ENCODE data around the gene GPX3. TPM values are rescaled to one million over a fixed set of nuclear protein-coding genes. Genes with fewer than 3 reads are reported as not detected.
A peak's percentile ranks its signal among the peaks of the same experiment; 100 is the strongest.

Gene GPX3
- total RNA-seq, 1 donor from 2014 or later, result 855 TPM

DNA sequence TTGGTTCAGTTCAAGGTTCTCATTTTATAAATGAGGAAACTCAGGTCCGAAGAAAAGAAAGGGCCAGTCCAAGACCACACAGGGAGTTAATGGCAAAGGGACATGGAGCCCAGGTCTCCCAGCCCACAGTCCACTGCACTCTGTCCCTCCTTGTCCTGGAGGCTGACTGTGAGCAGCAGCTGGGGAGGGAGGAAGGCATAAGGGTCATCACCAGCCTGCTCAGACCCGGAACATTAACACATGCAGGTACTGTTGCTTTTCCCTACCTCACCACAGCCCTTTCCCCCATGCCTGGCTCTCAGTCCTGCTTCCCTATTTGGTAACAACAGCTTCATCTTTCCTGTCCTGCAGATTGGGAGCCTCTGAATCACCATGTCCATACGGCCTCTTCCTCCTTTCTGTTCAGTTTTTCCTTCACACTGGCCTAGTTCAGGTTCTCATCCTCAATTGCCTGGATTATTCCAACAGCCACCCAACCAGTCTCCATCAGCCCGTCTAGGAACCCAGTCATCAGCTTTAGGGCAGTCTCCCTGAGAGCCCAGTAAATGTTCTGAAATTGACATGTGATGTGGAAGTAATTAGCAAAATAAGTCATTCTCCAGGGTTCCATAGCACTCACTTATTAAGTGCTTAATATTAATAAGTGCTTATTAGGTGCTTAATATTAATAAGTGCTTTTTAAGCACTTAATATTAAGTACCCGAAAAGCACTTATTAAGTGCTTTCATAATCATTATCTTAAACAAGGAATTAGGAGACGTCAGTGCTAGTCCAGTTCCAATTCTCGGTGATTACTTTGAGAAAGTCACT is 4.3 kb downstream of the GPX3 start:
- DNase-seq (no peak), ATAC-seq (no peak)
- H3K4me1 ChIP-seq, result peaks cover 79% of the 10 kb centered on the region
- H3K36me3 ChIP-seq, result peaks cover 71% of the 10 kb centered on the region
- H3K9me3 ChIP-seq, result no peaks in the 10 kb centered on the region
- intact Hi-C loops (cut with DNase I), result no loop called here
- no peaks in the 10 kb centered on the region for H3K27me3 ChIP-seq (ENCODE audit: low read depth)
- H3K4me3 ChIP-seq, result peak overlapping the region; percentile 89
- TF ChIP-seq, protein P1, sequence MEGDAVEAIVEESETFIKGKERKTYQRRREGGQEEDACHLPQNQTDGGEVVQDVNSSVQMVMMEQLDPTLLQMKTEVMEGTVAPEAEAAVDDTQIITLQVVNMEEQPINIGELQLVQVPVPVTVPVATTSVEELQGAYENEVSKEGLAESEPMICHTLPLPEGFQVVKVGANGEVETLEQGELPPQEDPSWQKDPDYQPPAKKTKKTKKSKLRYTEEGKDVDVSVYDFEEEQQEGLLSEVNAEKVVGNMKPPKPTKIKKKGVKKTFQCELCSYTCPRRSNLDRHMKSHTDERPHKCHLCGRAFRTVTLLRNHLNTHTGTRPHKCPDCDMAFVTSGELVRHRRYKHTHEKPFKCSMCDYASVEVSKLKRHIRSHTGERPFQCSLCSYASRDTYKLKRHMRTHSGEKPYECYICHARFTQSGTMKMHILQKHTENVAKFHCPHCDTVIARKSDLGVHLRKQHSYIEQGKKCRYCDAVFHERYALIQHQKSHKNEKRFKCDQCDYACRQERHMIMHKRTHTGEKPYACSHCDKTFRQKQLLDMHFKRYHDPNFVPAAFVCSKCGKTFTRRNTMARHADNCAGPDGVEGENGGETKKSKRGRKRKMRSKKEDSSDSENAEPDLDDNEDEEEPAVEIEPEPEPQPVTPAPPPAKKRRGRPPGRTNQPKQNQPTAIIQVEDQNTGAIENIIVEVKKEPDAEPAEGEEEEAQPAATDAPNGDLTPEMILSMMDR (IDR thresholded peaks at IDR 0.05), result no peak
- peak overlapping the region; percentile 93 for H3K27ac ChIP-seq

- no peak for DNase-seq
- H3K4me1 ChIP-seq, result peaks cover 80% of the 10 kb centered on the region
Measured at GRCh38 chr5:151025250-151025606, 4.8 kb downstream of the GPX3 start.

GRCh38 chr5:151026088-151026487 is 5.7 kb downstream of the GPX3 start:
- TF ChIP-seq, protein P1 (IDR thresholded peaks at IDR 0.05), result no peak
- H3K9me3 ChIP-seq, result no peaks in the 10 kb centered on the region
- peaks cover 85% of the 10 kb centered on the region for H3K36me3 ChIP-seq
- no peak for ATAC-seq
- H3K27me3 ChIP-seq (ENCODE audit: low read depth), result no peaks in the 10 kb centered on the region
- intact Hi-C loops (cut with DNase I), result no loop called here
- DNase-seq, result no peak
- peak overlapping the region; percentile 89 for H3K4me3 ChIP-seq
- H3K27ac ChIP-seq, result peak overlapping the region; percentile 93
- H3K4me1 ChIP-seq, result peaks cover 79% of the 10 kb centered on the region

More at GRCh38 chr5:151025250-151025606, 4.8 kb downstream of the GPX3 start:
- TF ChIP-seq, protein P1 (IDR thresholded peaks at IDR 0.05), result no peak
- no peak for ATAC-seq
- intact Hi-C loops (cut with DNase I), result no loop called here
- Histone ChIP-seq H3K27me3 (ENCODE audit: low read depth) (no peaks in the 10 kb centered on the region), H3K9me3 (no peaks in the 10 kb centered on the region), H3K36me3 (peaks cover 76% of the 10 kb centered on the region), H3K4me3 (peak overlapping the region; percentile 89), H3K27ac (peak overlapping the region; percentile 93)

DNA sequence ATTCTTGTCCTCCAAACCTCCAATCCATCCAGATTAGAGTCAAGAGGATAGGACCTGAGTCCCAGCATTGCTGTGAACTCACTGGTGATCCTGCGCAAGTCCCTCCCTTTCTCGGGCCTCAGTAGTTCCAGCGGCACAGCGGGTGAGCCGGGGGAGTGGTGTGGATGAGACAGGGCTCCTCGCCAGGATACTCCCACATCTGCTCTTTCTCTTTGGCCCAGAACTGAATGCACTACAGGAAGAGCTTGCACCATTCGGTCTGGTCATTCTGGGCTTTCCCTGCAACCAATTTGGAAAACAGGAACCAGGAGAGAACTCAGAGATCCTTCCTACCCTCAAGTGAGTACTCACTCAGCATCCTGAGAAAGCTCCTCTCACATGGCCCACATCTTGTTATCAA is 6.3 kb downstream of the GPX3 start:
- H3K27me3 ChIP-seq (ENCODE audit: low read depth), result no peaks in the 10 kb centered on the region
- intact Hi-C loops (cut with DNase I), result no loop called here
- peak overlapping the region; percentile 93 for H3K27ac ChIP-seq
- TF ChIP-seq, protein P1 (IDR thresholded peaks at IDR 0.05), result no peak
- peaks cover 80% of the 10 kb centered on the region for H3K4me1 ChIP-seq
- H3K4me3 ChIP-seq, result peak overlapping the region; percentile 89
- peak in 1 of 2 donors; percentile 18 for ATAC-seq
- no peak for DNase-seq
- H3K36me3 ChIP-seq, result peaks cover 91% of the 10 kb centered on the region
- no peaks in the 10 kb centered on the region for H3K9me3 ChIP-seq

DNA sequence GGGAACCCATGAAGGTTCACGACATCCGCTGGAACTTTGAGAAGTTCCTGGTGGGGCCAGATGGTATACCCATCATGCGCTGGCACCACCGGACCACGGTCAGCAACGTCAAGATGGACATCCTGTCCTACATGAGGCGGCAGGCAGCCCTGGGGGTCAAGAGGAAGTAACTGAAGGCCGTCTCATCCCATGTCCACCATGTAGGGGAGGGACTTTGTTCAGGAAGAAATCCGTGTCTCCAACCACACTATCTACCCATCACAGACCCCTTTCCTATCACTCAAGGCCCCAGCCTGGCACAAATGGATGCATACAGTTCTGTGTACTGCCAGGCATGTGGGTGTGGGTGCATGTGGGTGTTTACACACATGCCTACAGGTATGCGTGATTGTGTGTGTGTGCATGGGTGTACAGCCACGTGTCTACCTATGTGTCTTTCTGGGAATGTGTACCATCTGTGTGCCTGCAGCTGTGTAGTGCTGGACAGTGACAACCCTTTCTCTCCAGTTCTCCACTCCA is 7.6 kb downstream of the GPX3 start:
- Histone ChIP-seq H3K4me1 (peaks cover 79% of the 10 kb centered on the region), H3K27me3 (ENCODE audit: low read depth) (no peaks in the 10 kb centered on the region), H3K27ac (peak overlapping the region; percentile 93), H3K9me3 (no peaks in the 10 kb centered on the region), H3K4me3 (no peak overlapping the region), H3K36me3 (peaks cover 92% of the 10 kb centered on the region)
- ATAC-seq (no peak), DNase-seq (no peak)
- TF ChIP-seq, protein P1 (IDR thresholded peaks at IDR 0.05), result no peak
- intact Hi-C loops (cut with DNase I), result no loop called here
